ENCODE measurements around the gene TAPT1.

Gene TAPT1

DNA sequence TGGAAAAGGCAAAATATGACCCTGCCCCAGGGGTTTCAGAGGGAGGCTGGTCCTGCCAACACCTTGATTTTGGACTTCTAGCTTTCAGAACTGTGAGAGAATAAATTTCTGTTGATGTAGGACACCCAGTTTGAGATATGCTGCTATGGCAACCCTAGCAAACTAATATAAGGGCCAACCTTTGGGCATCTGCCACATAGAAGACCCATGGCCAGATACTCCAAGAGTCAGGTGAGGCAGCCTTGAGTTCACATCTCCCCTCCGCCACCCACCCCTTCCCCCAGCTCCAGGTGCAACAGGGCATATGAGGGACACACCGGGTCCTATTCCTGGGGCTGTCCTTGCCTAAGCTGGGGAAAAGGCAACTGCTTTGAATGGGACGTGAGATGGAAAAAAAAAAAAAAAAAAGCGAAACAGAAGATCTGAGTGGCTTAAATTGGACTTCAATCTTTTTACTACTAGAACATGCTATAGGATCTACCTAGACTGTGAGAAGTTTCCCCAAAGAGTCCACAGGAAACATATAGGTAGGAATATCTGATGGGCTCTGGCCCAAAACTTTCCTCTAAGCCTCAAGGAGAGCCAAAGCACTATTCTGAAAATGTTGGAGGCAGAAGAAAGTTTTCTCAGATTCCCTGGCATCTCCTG lies 85.9 kb downstream of the TAPT1 start:
- TF ChIP-seq CTCF (IDR thresholded peaks at IDR 0.05; ENCODE audit: low read depth, low read length, missing control alignments) = no peak
- no peak for DNase-seq (ENCODE audit: low read depth)
- no peak overlapping the region for H3K4me3 ChIP-seq (ENCODE audit: low read depth, low read length)

GRCh38 chr4:16139066-16139945 lies 87.0 kb downstream of the TAPT1 start:
- no peak for TF ChIP-seq CTCF (IDR thresholded peaks at IDR 0.05; ENCODE audit: low read depth, low read length, missing control alignments)
- no peak for DNase-seq (ENCODE audit: low read depth)
- H3K4me3 ChIP-seq (ENCODE audit: low read depth, low read length) = no peak overlapping the region

GRCh38 chr4:16136827-16137226 lies 89.4 kb downstream of the TAPT1 start:
- H3K4me3 ChIP-seq (ENCODE audit: low read depth, low read length) = no peak overlapping the region
- TF ChIP-seq CTCF (IDR thresholded peaks at IDR 0.05; ENCODE audit: low read depth, low read length, missing control alignments) = no peak
- no peak for DNase-seq (ENCODE audit: low read depth)

- no peak overlapping the region for H3K4me3 ChIP-seq (ENCODE audit: low read depth, low read length)
- TF ChIP-seq CTCF (IDR thresholded peaks at IDR 0.05; ENCODE audit: low read depth, low read length, missing control alignments) = no peak
Measured at GRCh38 chr4:16136311-16136710, 90.0 kb downstream of the TAPT1 start.

DNA sequence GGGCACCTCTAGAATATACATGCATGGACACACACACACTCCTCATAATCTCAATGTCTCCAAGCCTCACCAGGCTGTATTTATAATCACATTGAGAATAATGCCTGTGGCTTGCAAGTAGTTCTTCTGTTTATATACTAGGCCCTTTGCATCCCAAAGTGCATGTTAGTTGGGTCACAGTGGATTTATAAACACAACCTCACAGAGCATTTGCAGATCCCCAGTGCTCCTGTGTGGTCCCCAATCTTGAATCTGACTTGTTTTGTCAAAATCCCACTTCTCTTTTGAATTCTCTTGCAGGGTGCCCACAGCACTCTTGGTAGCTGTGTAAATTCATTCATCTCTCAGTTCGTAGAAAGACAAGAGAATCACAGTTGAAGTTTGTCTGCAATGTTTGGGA lies 92.9 kb downstream of the TAPT1 start:
- no peak for TF ChIP-seq CTCF (IDR thresholded peaks at IDR 0.05; ENCODE audit: low read depth, low read length, missing control alignments)
- DNase-seq (ENCODE audit: low read depth) = no peak

More at GRCh38 chr4:16136311-16136710, 90.0 kb downstream of the TAPT1 start:
- no peak for DNase-seq (ENCODE audit: low read depth)

GRCh38 chr4:16131293-16131692 lies 95.0 kb downstream of the TAPT1 start:
- H3K4me3 ChIP-seq (ENCODE audit: low read depth, low read length) = no peak overlapping the region
- DNase-seq (ENCODE audit: low read depth) = no peak
- TF ChIP-seq CTCF (IDR thresholded peaks at IDR 0.05; ENCODE audit: low read depth, low read length, missing control alignments) = no peak

More for the DNA sequence above, 92.9 kb downstream of the TAPT1 start:
- H3K4me3 ChIP-seq (ENCODE audit: low read depth, low read length) = no peak overlapping the region

Data from GM12864 (cell line).